ENCODE results near the gene RXRA.

- TF ChIP-seq EZH2 (IDR thresholded peaks at IDR 0.05) (no peak), POLR2AphosphoS5 (IDR thresholded peaks at IDR 0.05; ENCODE audit: borderline replicate concordance, low read depth, low read length) (no peak), FOXP2 (optimal IDR thresholded peaks at IDR 0.05; ENCODE audit: control extremely low read depth, extremely low read length, insufficient read depth) (no peak)
Measured at GRCh38 chr9:134351606-134352176, 25.4 kb downstream of the RXRA start.
